Measurements from ENCODE around the gene RUNX1.

RUNX1 gene

GRCh38 chr21:34990842-34991241 is 58.3 kb downstream of the RUNX1 start:
- no peak for DNase-seq

GRCh38 chr21:34989337-34990151 is 59.6 kb downstream of the RUNX1 start:
- DNase-seq: peak; percentile 62

GRCh38 chr21:34988625-34989024 is 60.5 kb downstream of the RUNX1 start:
- DNase-seq: no peak

GRCh38 chr21:34988139-34988538 is 61.0 kb downstream of the RUNX1 start:
- DNase-seq: no peak

GRCh38 chr21:34987501-34988072 is 61.5 kb downstream of the RUNX1 start:
- peak; percentile 40 for DNase-seq

- DNase-seq: peak; percentile 29
Measured at GRCh38 chr21:34986561-34987500, 62.3 kb downstream of the RUNX1 start.

- peak; percentile 38 for DNase-seq
Measured at GRCh38 chr21:34984356-34985058, 64.6 kb downstream of the RUNX1 start.

GRCh38 chr21:34983680-34984086 is 65.4 kb downstream of the RUNX1 start:
- peak; percentile 85 for DNase-seq

- DNase-seq: no peak
Measured at GRCh38 chr21:34981791-34982190, 67.3 kb downstream of the RUNX1 start.

- no peak for DNase-seq
Measured at GRCh38 chr21:34980423-34981115, 68.5 kb downstream of the RUNX1 start.

- DNase-seq: no peak
Measured at GRCh38 chr21:34979383-34979782, 69.7 kb downstream of the RUNX1 start.

- no peak for DNase-seq
Measured at GRCh38 chr21:34977333-34977732, 71.8 kb downstream of the RUNX1 start.

GRCh38 chr21:34974162-34974981 is 74.7 kb downstream of the RUNX1 start:
- DNase-seq: no peak

GRCh38 chr21:34973685-34974084 is 75.4 kb downstream of the RUNX1 start:
- DNase-seq: no peak

GRCh38 chr21:34971656-34972055 is 77.4 kb downstream of the RUNX1 start:
- DNase-seq: no peak

- DNase-seq: peak; percentile 36
Measured at GRCh38 chr21:34970566-34970965, 78.5 kb downstream of the RUNX1 start.

GRCh38 chr21:34970167-34970500 is 79.0 kb downstream of the RUNX1 start:
- peak; percentile 60 for DNase-seq

- peak; percentile 43 for DNase-seq
Measured at GRCh38 chr21:34969423-34970166, 79.5 kb downstream of the RUNX1 start.

GRCh38 chr21:34968414-34969333 is 80.4 kb downstream of the RUNX1 start:
- DNase-seq: peak; percentile 82
